OCI-LY7 (cell line): ENCODE measurements around the gene PCLAF. TPM values are rescaled to one million over a fixed set of nuclear protein-coding genes. Genes with fewer than 3 reads are reported as not detected.

Experiments used
- BruUV-seq: library from RNA; stranded (reverse); fragments of 400-500 nt; replicated peaks from 2 replicates; lab custom pipeline; 2021; lab: Mats Ljungman, UMichigan
- CTCF ChIA-PET: fragments of 300-600 bp; sonication (Branson Sonifier 250); formaldehyde crosslinking; loops from one replicate; lab custom pipeline; 2022; ENCODE audit warnings: antibody characterized with exemption; ENCODE audit not compliant: unreplicated experiment; lab: Charles Lee
- POLR2A ChIA-PET: fragments of 300-600 bp; sonication (Branson Sonifier 250); formaldehyde crosslinking; loops from one replicate; lab custom pipeline; 2022; ENCODE audit warnings: antibody characterized with exemption; lab: Charles Lee
- DNase-seq: peaks from one replicate; pipeline ENCODE4 v3.0.0-alpha.2; 2015; ENCODE audit warnings: low spot score
- H2AFZ ChIP-seq: fragments of 200-600 bp; sonication (generic), shearing (Covaris generic); 2 replicates; pipeline ENCODE4 v1.6.1; 2014; ENCODE audit warnings: mild to moderate bottlenecking, antibody characterized with exemption, low read length, moderate library complexity
- H3K27ac ChIP-seq: fragments of 200-600 bp; sonication (generic); 2 replicates; pipeline ENCODE4 v1.5.1; 2014; ENCODE audit warnings: mixed run types, low read depth, mild to moderate bottlenecking, moderate library complexity, low read length, inconsistent platforms; ENCODE audit not compliant: poor library complexity, severe bottlenecking
- H3K36me3 ChIP-seq: fragments of 200-600 bp; sonication (generic); 2 replicates; pipeline ENCODE4 v1.6.1; 2014; ENCODE audit warnings: mild to moderate bottlenecking, antibody characterized with exemption, low read length, moderate library complexity, mixed read lengths; ENCODE audit not compliant: insufficient read depth
- H3K4me1 ChIP-seq: fragments of 200-600 bp; sonication (generic); 2 replicates; pipeline ENCODE4 v1.5.1; 2014; ENCODE audit warnings: mild to moderate bottlenecking, low read length; ENCODE audit not compliant: insufficient read depth, poor library complexity, severe bottlenecking
- H3K4me2 ChIP-seq: fragments of 200-600 bp; sonication (generic); 2 replicates; pipeline ENCODE4 v1.6.1; 2014; ENCODE audit warnings: mild to moderate bottlenecking, low read length
- H3K4me3 ChIP-seq: fragments of 200-600 bp; sonication (generic); 2 replicates; pipeline ENCODE4 v1.5.1; 2014; ENCODE audit warnings: mild to moderate bottlenecking, low read depth, low read length; ENCODE audit not compliant: poor library complexity, severe bottlenecking
- H3K79me2 ChIP-seq: fragments of 200-600 bp; sonication (generic); 2 replicates; pipeline ENCODE4 v1.6.1; 2016; ENCODE audit warnings: low read depth, mild to moderate bottlenecking, low read length, moderate library complexity, mixed read lengths; ENCODE audit not compliant: insufficient read depth
- H3K9me2 ChIP-seq: fragments of 200-600 bp; sonication (generic); 2 replicates; pipeline ENCODE4 v1.6.1; 2016; ENCODE audit warnings: mild to moderate bottlenecking, low read length, mixed read lengths; ENCODE audit not compliant: insufficient read depth
- H3K9me3 ChIP-seq: fragments of 200-600 bp; sonication (generic); 2 replicates; pipeline ENCODE4 v1.6.1; 2014; ENCODE audit warnings: mild to moderate bottlenecking, mixed run types, low read length, mixed read lengths
- H4K20me1 ChIP-seq: fragments of 200-600 bp; sonication (generic); 2 replicates; pipeline ENCODE4 v1.6.1; 2014; ENCODE audit warnings: mild to moderate bottlenecking, antibody characterized with exemption, low read length, moderate library complexity, mixed read lengths; ENCODE audit not compliant: insufficient read depth
- EZH2phosphoT487 ChIP-seq: fragments of 200-600 bp; sonication (generic); IDR thresholded peaks from 2 replicates; pipeline ENCODE4 v1.6.1; 2018; ENCODE audit warnings: low read depth, borderline replicate concordance, mild to moderate bottlenecking, mixed run types, antibody characterized with exemption, low read length, moderate library complexity, mixed read lengths
- intact Hi-C: fragments of 100-400 bp; cut with micrococcal nuclease; formaldehyde crosslinking; loops from one replicate; pipeline ENCODE4 v1.10.0; 2022; ENCODE audit not compliant: unreplicated experiment
- total RNA-seq, 2 experiments: library from RNA; depleted of rRNA in 1 of 2; stranded (reverse); fragments of >200 nt in 1 of 2; shearing (Covaris generic) in 1 of 2; gene quantifications; 2 replicates each; pipeline ENCODE4 v1.2.3, GENCODE V29; 2014 to 2022
- TF ChIP-seq, protein P1 (sequence below): fragments of 200-600 bp; sonication (generic); conservative IDR thresholded peaks from 2 replicates; pipeline ENCODE4 v1.5.1; 2014; ENCODE audit warnings: mild to moderate bottlenecking, antibody characterized with exemption, low read length, moderate library complexity, mixed read lengths

The PCLAF gene
- total RNA-seq, 2 experiments from 2014 or later = 49.3 to 100 TPM

DNA sequence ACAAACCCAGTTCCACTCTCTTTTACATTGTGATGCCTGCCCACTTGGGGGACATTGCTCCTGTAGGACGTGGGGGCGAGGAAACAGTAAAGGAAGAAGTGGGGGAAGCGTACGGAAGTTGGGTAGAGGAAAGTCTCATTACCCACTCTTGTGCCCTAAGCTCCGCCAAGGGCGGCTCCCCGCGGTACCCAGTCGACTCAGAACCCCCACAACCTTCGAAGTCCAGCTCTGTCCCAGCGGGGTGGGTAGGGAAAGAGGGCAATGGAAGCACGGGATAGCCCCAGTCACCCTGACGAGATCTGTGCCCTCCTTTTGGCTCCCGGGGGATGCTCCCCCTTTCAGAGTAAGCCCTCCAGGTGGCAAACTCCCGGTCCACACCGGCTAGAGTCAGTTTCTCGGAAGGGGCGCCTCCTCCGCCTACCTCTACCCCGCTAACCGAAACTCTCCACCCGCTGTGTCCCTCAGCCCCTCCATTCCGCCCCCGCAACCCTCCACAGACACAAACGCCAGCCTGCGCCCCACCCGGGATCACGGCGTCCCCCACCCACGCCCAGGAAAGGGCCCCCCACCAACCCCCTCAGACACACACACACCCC, 25.8 kb downstream of the PCLAF start:
- peak overlapping the region; percentile 87 for H3K4me3 ChIP-seq
- POLR2A ChIA-PET = interaction anchor here (0.5 kb wide), 1 partner anchor 1122 kb away, joined by 5 read pairs; no protein-coding TSS in a partner anchor
- intact Hi-C loops = loop anchor here (5.0 kb wide), 1 partner anchor 193 kb away; the partner anchor contains the start of gene PPIB

DNA sequence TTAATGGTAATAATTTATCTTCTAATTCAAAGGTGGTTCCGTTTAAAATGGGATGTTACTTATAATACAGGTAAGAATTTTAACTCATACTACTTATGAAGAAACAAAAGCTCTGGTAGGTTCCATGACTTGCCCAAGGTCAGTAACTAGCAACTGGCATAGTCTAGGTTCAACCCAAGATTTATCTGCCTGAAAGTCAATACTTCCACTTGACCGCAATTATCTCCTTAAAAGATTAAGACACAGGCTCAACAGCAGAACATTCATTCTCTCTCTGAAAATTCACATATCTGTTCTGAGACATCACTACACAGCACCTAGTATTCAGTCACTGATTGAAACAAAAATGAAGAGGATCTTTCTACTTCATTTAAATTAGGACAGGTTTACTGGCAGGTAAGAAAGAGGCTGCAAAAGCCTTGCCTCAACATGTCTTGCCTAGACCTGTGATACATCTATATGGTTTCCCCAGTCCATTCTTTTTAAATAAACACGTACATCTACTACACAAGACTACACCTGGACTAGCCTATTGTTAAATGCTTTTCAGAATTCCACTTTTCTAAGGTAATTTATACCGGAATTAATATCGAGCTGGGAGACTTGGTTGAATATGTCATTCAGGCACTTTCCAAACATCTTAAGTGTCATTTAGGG, 26.4 kb downstream of the PCLAF start:
- H2AFZ ChIP-seq = peak overlapping the region; percentile 51; the same call in 1 of the 2 replicates
- CTCF ChIA-PET = no interaction called here
- no peak for TF ChIP-seq EZH2phosphoT487
- TF ChIP-seq, protein P1, sequence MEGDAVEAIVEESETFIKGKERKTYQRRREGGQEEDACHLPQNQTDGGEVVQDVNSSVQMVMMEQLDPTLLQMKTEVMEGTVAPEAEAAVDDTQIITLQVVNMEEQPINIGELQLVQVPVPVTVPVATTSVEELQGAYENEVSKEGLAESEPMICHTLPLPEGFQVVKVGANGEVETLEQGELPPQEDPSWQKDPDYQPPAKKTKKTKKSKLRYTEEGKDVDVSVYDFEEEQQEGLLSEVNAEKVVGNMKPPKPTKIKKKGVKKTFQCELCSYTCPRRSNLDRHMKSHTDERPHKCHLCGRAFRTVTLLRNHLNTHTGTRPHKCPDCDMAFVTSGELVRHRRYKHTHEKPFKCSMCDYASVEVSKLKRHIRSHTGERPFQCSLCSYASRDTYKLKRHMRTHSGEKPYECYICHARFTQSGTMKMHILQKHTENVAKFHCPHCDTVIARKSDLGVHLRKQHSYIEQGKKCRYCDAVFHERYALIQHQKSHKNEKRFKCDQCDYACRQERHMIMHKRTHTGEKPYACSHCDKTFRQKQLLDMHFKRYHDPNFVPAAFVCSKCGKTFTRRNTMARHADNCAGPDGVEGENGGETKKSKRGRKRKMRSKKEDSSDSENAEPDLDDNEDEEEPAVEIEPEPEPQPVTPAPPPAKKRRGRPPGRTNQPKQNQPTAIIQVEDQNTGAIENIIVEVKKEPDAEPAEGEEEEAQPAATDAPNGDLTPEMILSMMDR = no peak
- no peaks in the 10 kb centered on the region for H3K9me2 ChIP-seq
- TSS peak; percentile 23 for BruUV-seq
- peaks cover 19% of the 10 kb centered on the region for H3K4me1 ChIP-seq
- H3K36me3 ChIP-seq = no peaks in the 10 kb centered on the region
- H3K27ac ChIP-seq = peak overlapping the region; percentile 56
- intact Hi-C loops = loop anchor here (5.0 kb wide), 1 partner anchor 193 kb away; the partner anchor contains the start of gene PPIB
- no peak for DNase-seq
- H3K79me2 ChIP-seq = peaks cover 12% of the 10 kb centered on the region
- peaks cover 2% of the 10 kb centered on the region; the same call in 1 of the 2 replicates for H4K20me1 ChIP-seq
- H3K4me3 ChIP-seq = peak overlapping the region; percentile 87
- no peaks in the 10 kb centered on the region for H3K9me3 ChIP-seq
- POLR2A ChIA-PET = no interaction called here
- H3K4me2 ChIP-seq = peak overlapping the region; percentile 96

More for the DNA sequence above, 25.8 kb downstream of the PCLAF start:
- H3K27ac ChIP-seq = peak overlapping the region; percentile 56
- DNase-seq = peak; percentile 27
- H3K4me2 ChIP-seq = peak overlapping the region; percentile 96
- no peaks in the 10 kb centered on the region for H3K9me3 ChIP-seq
- peaks cover 2% of the 10 kb centered on the region; the same call in 1 of the 2 replicates for H4K20me1 ChIP-seq
- H2AFZ ChIP-seq = peak overlapping the region; percentile 51; the same call in 1 of the 2 replicates
- CTCF ChIA-PET = no interaction called here
- BruUV-seq = no TSS peak
- no peaks in the 10 kb centered on the region for H3K9me2 ChIP-seq
- H3K79me2 ChIP-seq = peaks cover 12% of the 10 kb centered on the region
- no peak for TF ChIP-seq EZH2phosphoT487
- TF ChIP-seq, protein P1 = no peak
- H3K4me1 ChIP-seq = peaks cover 19% of the 10 kb centered on the region
- H3K36me3 ChIP-seq = no peaks in the 10 kb centered on the region
